Measurements from ENCODE around the gene DNAJC28. TPM values are rescaled to one million over a fixed set of nuclear protein-coding genes. Genes with fewer than 3 reads are reported as not detected.

The DNAJC28 gene
- total RNA-seq, 1 experiment from 2014 or later: 1.9 TPM

Other genes with a start within 250 kb of the DNAJC28 start
- gene IL10RB, start 225.3 kb downstream of the DNAJC28 start, total RNA-seq (2014; rRNA removed; shearing (Covaris generic)): 94.3 and 102 TPM in 2 replicates
- 15.1 and 19.8 TPM in 2 replicates for gene IFNAR1, start 166.7 kb downstream of the DNAJC28 start, total RNA-seq (2014; rRNA removed; shearing (Covaris generic))
- 75.2 and 80.1 TPM in 2 replicates for gene IFNGR2, start 88.3 kb downstream of the DNAJC28 start, total RNA-seq (2014; rRNA removed; shearing (Covaris generic))
- 57.2 and 58.6 TPM in 2 replicates for gene TMEM50B, start 11.7 kb downstream of the DNAJC28 start, total RNA-seq (2014; rRNA removed; shearing (Covaris generic))
- gene GART, start 50.4 kb upstream of the DNAJC28 start, total RNA-seq (2014; rRNA removed; shearing (Covaris generic)): 89.8 and 114 TPM in 2 replicates
- 251 and 714 TPM in 2 replicates for gene SON, start 51.3 kb upstream of the DNAJC28 start, total RNA-seq (2014; rRNA removed; shearing (Covaris generic))
- gene DONSON, start 97.0 kb upstream of the DNAJC28 start, total RNA-seq (2014; rRNA removed; shearing (Covaris generic)): 73.6 and 106 TPM in 2 replicates
- 9.0 and 23.8 TPM in 2 replicates for gene CRYZL1, start 150.0 kb upstream of the DNAJC28 start, total RNA-seq (2014; rRNA removed; shearing (Covaris generic))
- gene ITSN1, start 150.8 kb upstream of the DNAJC28 start, total RNA-seq (2014; rRNA removed; shearing (Covaris generic)): 25.2 and 29.8 TPM in 2 replicates